Epidermal melanocyte (primary cell): ENCODE data around the gene PRM3.

ENCODE experiments used
- DNase-seq: peaks from one replicate; pipeline ENCODE4 v3.0.0; 2011; ENCODE audit warnings: low spot score; ENCODE audit not compliant: insufficient read length

Gene PRM3

GRCh38 chr16:11259655-11260595 lies 13.5 kb downstream of the PRM3 start:
- DNase-seq = no peak

- no peak for DNase-seq
Observed at GRCh38 chr16:11258553-11259492, 14.6 kb downstream of the PRM3 start.

- DNase-seq = peak; percentile 90
Observed at GRCh38 chr16:11257131-11257938, 16.1 kb downstream of the PRM3 start.

GRCh38 chr16:11256661-11257130 lies 16.7 kb downstream of the PRM3 start:
- DNase-seq = peak; percentile 45

GRCh38 chr16:11255737-11256660 lies 17.4 kb downstream of the PRM3 start, which contains the start of gene SOCS1:
Gene SOCS1 (minus strand): TSS chr16:11256204. CDS start chr16:11255478, 726 bp downstream.
- peak; percentile 90 for DNase-seq

GRCh38 chr16:11254913-11255736 lies 18.3 kb downstream of the PRM3 start:
- DNase-seq = no peak

GRCh38 chr16:11253995-11254912 lies 19.2 kb downstream of the PRM3 start:
- DNase-seq = no peak

- DNase-seq = no peak
Observed at GRCh38 chr16:11253009-11253994, 20.1 kb downstream of the PRM3 start.

- DNase-seq = no peak
Observed at GRCh38 chr16:11252482-11252931, 20.9 kb downstream of the PRM3 start.

GRCh38 chr16:11251525-11252481 lies 21.6 kb downstream of the PRM3 start:
- no peak for DNase-seq

GRCh38 chr16:11250786-11251524 lies 22.5 kb downstream of the PRM3 start:
- no peak for DNase-seq

GRCh38 chr16:11250091-11250785 lies 23.2 kb downstream of the PRM3 start:
- no peak for DNase-seq

- no peak for DNase-seq
Observed at GRCh38 chr16:11249233-11250061, 24.0 kb downstream of the PRM3 start.
